Muscle layer of colon (tissue), 2 donors: ENCODE results near the gene KIF12.

ENCODE experiments used
- H3K27ac ChIP-seq: one replicate; pipeline ENCODE4 v1.7.0; 2013; ENCODE audit warnings: low read depth, mild to moderate bottlenecking, low read length, moderate library complexity
- H3K27me3 ChIP-seq, 2 donors: one replicate each; pipeline ENCODE4 v1.7.0; 2013; ENCODE audit warnings: low read length in 2 of 2, mild to moderate bottlenecking in 2 of 2; ENCODE audit not compliant: insufficient read depth in 2 of 2, control insufficient read depth in 1 of 2
- H3K36me3 ChIP-seq: one replicate; pipeline ENCODE4 v1.7.0; 2013; ENCODE audit warnings: mild to moderate bottlenecking, low read length; ENCODE audit not compliant: insufficient read depth
- H3K4me1 ChIP-seq: one replicate; pipeline ENCODE4 v1.7.0; 2013; ENCODE audit warnings: mild to moderate bottlenecking, low read length; ENCODE audit not compliant: insufficient read depth
- H3K4me3 ChIP-seq, 2 donors: one replicate each; pipeline ENCODE4 v1.7.0; 2013; ENCODE audit warnings: low read length in 2 of 2, low read depth in 1 of 2, mild to moderate bottlenecking in 1 of 2, moderate library complexity in 1 of 2
- H3K9ac ChIP-seq: one replicate; pipeline ENCODE4 v1.7.0; 2013; ENCODE audit warnings: low read length
- H3K9me3 ChIP-seq: one replicate; pipeline ENCODE4 v1.7.0; 2013; ENCODE audit warnings: mild to moderate bottlenecking, low read length
- donor health status: abdominal sarcoma.
- donor health status: Adenocarcinoma of cecum.

The KIF12 gene

GRCh38 chr9:114056527-114056926 is 42.6 kb downstream of the KIF12 start:
- Histone ChIP-seq H3K9ac (no peak overlapping the region), H3K27me3 (no peaks in the 10 kb centered on the region), H3K9me3 (no peaks in the 10 kb centered on the region), H3K4me1 (no peaks in the 10 kb centered on the region), H3K36me3 (no peaks in the 10 kb centered on the region), H3K4me3 (no peak overlapping the region), H3K27ac (no peak overlapping the region)

GRCh38 chr9:114055894-114056293 is 43.2 kb downstream of the KIF12 start:
- no peaks in the 10 kb centered on the region for H3K36me3 ChIP-seq
- H3K27me3 ChIP-seq: no peaks in the 10 kb centered on the region
- H3K4me1 ChIP-seq: no peaks in the 10 kb centered on the region
- H3K27ac ChIP-seq: no peak overlapping the region
- no peak overlapping the region for H3K9ac ChIP-seq
- no peak overlapping the region for H3K4me3 ChIP-seq
- H3K9me3 ChIP-seq: no peaks in the 10 kb centered on the region

- H3K36me3 ChIP-seq: no peaks in the 10 kb centered on the region
- no peaks in the 10 kb centered on the region for H3K27me3 ChIP-seq
- H3K4me1 ChIP-seq: no peaks in the 10 kb centered on the region
- H3K9me3 ChIP-seq: no peaks in the 10 kb centered on the region
- H3K9ac ChIP-seq: no peak overlapping the region
- H3K27ac ChIP-seq: no peak overlapping the region
- no peak overlapping the region for H3K4me3 ChIP-seq
Observed at GRCh38 chr9:114055061-114055460, 44.0 kb downstream of the KIF12 start.

GRCh38 chr9:114054191-114054690 is 44.9 kb downstream of the KIF12 start:
- Histone ChIP-seq H3K4me3 (no peak overlapping the region), H3K9me3 (no peaks in the 10 kb centered on the region), H3K27ac (no peak overlapping the region), H3K36me3 (peaks cover 5% of the 10 kb centered on the region), H3K27me3 (no peaks in the 10 kb centered on the region), H3K4me1 (no peaks in the 10 kb centered on the region), H3K9ac (no peak overlapping the region)

- H3K4me1 ChIP-seq: no peaks in the 10 kb centered on the region
- no peaks in the 10 kb centered on the region for H3K27me3 ChIP-seq
- H3K9me3 ChIP-seq: no peaks in the 10 kb centered on the region
- H3K27ac ChIP-seq: no peak overlapping the region
- no peak overlapping the region for H3K4me3 ChIP-seq
- no peak overlapping the region for H3K9ac ChIP-seq
- peaks cover 13% of the 10 kb centered on the region for H3K36me3 ChIP-seq
Observed at GRCh38 chr9:114053246-114054005, 45.7 kb downstream of the KIF12 start.

GRCh38 chr9:114051706-114052105 is 47.4 kb downstream of the KIF12 start:
- Histone ChIP-seq H3K36me3 (peaks cover 13% of the 10 kb centered on the region), H3K4me3 (no peak overlapping the region), H3K27ac (no peak overlapping the region), H3K9me3 (no peaks in the 10 kb centered on the region), H3K27me3 (no peaks in the 10 kb centered on the region), H3K4me1 (no peaks in the 10 kb centered on the region), H3K9ac (no peak overlapping the region)

- H3K27me3 ChIP-seq: no peaks in the 10 kb centered on the region
- H3K4me1 ChIP-seq: no peaks in the 10 kb centered on the region
- no peaks in the 10 kb centered on the region for H3K9me3 ChIP-seq
- H3K27ac ChIP-seq: no peak overlapping the region
- peaks cover 13% of the 10 kb centered on the region for H3K36me3 ChIP-seq
- H3K4me3 ChIP-seq: no peak overlapping the region
- H3K9ac ChIP-seq: no peak overlapping the region
Observed at GRCh38 chr9:114051281-114051680, 47.8 kb downstream of the KIF12 start.

- H3K27me3 ChIP-seq: no peaks in the 10 kb centered on the region
- no peak overlapping the region for H3K4me3 ChIP-seq
- peaks cover 13% of the 10 kb centered on the region for H3K36me3 ChIP-seq
- H3K9me3 ChIP-seq: no peaks in the 10 kb centered on the region
- no peak overlapping the region for H3K27ac ChIP-seq
- no peaks in the 10 kb centered on the region for H3K4me1 ChIP-seq
- H3K9ac ChIP-seq: no peak overlapping the region
Observed at GRCh38 chr9:114050646-114051045, 48.4 kb downstream of the KIF12 start.

- no peaks in the 10 kb centered on the region for H3K4me1 ChIP-seq
- no peak overlapping the region for H3K9ac ChIP-seq
- H3K27me3 ChIP-seq: no peaks in the 10 kb centered on the region
- H3K27ac ChIP-seq: no peak overlapping the region
- no peak overlapping the region for H3K4me3 ChIP-seq
- H3K36me3 ChIP-seq: peaks cover 13% of the 10 kb centered on the region
- no peaks in the 10 kb centered on the region for H3K9me3 ChIP-seq
Observed at GRCh38 chr9:114050226-114050568, 48.9 kb downstream of the KIF12 start.

- Histone ChIP-seq H3K27me3 (no peaks in the 10 kb centered on the region), H3K27ac (no peak overlapping the region), H3K4me1 (no peaks in the 10 kb centered on the region), H3K36me3 (peaks cover 13% of the 10 kb centered on the region), H3K4me3 (no peak overlapping the region), H3K9ac (no peak overlapping the region), H3K9me3 (no peaks in the 10 kb centered on the region)
Observed at GRCh38 chr9:114049441-114050225, 49.5 kb downstream of the KIF12 start.

GRCh38 chr9:114048533-114049415 is 50.3 kb downstream of the KIF12 start:
- peaks cover 13% of the 10 kb centered on the region for H3K36me3 ChIP-seq

More at GRCh38 chr9:114048533-114049415, 50.3 kb downstream of the KIF12 start:
- Histone ChIP-seq H3K27ac (no peak overlapping the region), H3K9me3 (no peaks in the 10 kb centered on the region), H3K4me3 (no peak overlapping the region), H3K27me3 (no peaks in the 10 kb centered on the region), H3K9ac (no peak overlapping the region), H3K4me1 (no peaks in the 10 kb centered on the region)
